ENCODE measurements around the gene SLC41A3.

DNA sequence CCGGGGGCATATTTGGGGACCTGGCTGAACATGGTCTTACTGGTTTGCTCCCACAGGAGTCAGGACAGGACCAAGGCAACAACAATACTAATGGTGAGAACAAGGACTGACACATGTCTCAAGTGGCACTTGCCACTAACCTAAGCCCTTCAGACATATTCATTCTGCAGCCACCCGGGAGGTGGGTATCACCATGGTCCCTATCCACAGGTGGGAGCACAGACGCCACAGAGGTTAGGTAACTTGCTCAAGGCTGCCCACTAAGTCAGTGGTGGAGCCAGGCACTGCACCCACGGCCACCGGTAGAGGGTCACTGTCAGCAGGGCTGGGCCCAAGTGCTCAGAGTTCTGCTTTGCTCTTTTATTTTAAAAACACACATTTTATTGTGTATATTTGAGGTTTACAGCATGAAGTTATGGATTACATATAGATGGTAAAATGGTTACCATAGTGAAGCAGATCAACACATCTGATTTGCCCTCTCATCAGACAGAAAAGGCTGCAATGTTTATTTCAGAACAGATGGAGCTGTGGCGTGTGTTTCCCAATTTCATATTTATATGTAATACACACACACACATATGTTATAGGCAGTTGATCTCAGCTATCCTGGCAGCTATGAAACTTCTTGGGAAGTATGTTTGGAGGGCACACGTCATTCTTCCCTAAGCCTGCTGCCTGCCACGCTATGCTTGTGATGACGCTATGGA, 30.0 kb upstream of the SLC41A3 start:
- TF ChIP-seq POLR2AphosphoS5 (IDR thresholded peaks at IDR 0.05) = no peak
- TF ChIP-seq, protein P1, sequence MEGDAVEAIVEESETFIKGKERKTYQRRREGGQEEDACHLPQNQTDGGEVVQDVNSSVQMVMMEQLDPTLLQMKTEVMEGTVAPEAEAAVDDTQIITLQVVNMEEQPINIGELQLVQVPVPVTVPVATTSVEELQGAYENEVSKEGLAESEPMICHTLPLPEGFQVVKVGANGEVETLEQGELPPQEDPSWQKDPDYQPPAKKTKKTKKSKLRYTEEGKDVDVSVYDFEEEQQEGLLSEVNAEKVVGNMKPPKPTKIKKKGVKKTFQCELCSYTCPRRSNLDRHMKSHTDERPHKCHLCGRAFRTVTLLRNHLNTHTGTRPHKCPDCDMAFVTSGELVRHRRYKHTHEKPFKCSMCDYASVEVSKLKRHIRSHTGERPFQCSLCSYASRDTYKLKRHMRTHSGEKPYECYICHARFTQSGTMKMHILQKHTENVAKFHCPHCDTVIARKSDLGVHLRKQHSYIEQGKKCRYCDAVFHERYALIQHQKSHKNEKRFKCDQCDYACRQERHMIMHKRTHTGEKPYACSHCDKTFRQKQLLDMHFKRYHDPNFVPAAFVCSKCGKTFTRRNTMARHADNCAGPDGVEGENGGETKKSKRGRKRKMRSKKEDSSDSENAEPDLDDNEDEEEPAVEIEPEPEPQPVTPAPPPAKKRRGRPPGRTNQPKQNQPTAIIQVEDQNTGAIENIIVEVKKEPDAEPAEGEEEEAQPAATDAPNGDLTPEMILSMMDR (IDR thresholded peaks at IDR 0.05) = peak in 2 of 5 experiments; percentile 14

Data from transverse colon (tissue), 4 donors.